HG03135 (cell line): ENCODE results near the gene MPRIP.

Experiments
- ATAC-seq: cut with Tn5 transposase; IDR thresholded peaks from one replicate; pipeline ENCODE4 v1.9.1; 2021; ENCODE audit warnings: mild to moderate bottlenecking, moderate library complexity; ENCODE audit not compliant: unreplicated experiment

The MPRIP gene

DNA sequence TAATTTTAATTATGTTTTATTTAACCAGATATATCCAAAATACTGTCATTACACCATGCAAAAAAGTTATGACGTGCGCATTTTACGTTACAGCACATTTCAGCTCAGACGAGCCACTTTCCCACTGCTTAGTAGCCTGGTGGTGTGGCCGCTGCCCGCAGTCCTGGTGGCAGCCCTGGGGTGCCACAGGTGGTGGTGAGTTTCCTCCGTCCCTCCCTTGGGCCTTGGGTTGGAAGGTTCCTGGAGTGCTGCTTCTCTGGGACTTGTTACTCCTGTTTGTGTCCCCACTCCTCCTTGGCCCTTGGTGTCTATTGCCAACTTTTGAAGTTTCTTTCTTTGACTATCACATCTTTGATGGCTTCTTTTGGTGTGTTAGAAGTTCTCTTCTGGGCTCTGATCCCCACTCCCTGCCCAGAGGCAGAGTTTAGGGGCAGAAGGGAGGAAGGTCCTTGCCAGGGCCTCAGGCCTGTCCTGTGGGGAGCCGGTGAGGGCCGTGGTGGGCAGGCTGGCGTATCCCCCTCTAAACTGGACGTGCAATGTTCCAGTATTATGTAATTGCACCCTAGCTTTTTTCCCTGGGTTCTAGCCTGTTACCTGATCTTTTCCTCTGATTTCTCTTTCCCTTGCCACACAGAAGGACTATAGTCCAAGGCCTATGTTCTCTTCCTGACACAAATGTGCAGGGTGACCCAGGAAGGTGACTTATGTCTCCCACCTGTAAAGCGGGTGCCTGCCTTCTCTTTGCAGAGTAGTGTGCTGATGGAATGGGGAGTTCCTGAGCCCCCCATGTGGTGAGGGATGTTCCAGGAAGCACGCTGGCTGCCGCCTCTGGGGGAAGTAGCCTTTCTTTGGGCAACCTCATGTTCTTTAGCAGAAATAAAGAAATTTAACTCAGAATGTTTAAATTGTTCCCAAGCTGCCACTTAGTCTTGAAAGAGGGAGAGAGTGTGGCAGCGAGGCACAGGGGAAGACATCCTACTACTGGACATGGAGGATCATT, 8.4 kb downstream of the MPRIP start:
- ATAC-seq: no peak

GRCh38 chr17:17051380-17051779, 9.1 kb downstream of the MPRIP start:
- ATAC-seq: no peak

- ATAC-seq: no peak
Observed at GRCh38 chr17:17051791-17052461, 9.7 kb downstream of the MPRIP start.

DNA sequence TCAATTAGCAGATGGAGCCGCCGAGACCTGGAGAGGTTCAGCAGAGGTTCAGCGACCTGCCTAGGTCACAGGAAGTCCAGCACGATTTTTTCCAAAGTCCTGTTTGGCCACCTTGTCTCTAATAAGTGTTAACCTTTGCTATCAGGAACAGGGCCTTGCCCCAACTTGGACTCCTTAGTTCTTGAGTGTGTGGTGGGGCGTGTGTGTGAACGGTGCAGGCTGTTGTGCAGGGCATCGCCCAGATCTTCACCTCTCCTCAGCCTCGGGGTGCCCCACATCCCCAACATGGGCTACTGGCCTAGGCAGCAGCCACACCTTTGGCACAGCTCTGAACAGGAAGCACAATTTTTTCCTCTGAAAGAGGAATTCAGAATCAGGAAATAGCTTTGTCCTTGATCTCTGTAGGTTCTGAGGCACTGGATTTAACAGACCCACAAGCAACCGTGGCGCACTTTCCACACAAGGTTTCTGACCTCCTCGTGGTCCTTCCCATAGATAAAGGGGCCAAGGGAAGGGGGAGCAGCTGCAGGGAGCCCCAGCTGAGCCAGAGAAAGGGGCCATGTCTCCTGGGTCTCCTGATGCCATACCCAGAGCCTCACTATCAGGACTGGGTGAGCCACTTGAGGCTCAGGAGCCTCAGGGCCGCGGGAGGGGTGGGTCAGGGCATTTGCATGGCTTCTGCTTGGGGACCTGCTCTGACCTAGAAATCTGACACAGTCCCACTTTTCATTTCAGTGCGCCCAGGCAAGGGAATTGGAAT, 10.4 kb downstream of the MPRIP start:
- no peak for ATAC-seq

- ATAC-seq: no peak
Observed at GRCh38 chr17:17053446-17054379, 11.5 kb downstream of the MPRIP start.

GRCh38 chr17:17054636-17055035, 12.4 kb downstream of the MPRIP start:
- no peak for ATAC-seq

DNA sequence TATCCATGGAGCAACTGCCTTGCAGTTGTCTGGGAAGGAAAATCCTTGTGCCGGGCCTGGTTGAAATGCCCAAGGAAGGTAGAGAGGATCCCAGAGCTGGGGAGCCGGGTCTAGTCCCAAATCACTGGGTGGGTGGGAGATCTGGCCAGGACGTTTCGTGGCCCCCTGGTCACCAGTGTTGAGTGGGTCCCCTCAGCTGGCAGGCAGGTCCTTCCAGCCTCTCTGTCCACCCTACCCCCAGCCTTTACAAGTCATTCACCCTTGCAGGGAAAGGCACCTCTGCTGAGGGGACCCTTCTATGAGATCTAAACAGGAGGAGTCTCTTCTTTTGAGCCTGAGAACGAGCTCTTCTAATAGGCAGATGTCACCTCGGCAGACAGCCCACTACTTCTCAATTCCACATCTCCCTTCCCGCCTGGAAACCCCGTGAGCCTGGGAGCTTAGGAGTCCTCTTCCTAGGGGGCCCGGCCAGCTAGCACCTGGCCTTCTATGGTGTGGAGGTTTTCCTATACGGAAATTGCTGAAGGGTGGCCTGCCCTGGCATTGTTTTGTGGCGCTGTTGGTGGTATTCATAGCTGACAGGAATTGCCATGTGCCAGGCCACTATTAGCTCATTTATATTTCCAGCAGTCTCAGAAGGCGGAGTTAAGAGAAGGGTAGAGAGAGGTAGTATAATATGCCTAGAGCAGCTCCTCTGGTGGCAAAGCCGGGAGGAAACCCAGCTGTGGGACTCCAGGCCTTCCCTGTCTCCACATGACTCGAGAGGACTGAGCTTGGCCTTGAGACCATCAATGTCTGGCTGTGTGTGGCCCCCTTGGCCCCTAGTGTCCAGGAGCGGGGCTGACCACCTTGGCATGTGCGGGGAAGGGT, 13.3 kb downstream of the MPRIP start:
- no peak for ATAC-seq

GRCh38 chr17:17056156-17056539, 13.9 kb downstream of the MPRIP start:
- ATAC-seq: no peak

DNA sequence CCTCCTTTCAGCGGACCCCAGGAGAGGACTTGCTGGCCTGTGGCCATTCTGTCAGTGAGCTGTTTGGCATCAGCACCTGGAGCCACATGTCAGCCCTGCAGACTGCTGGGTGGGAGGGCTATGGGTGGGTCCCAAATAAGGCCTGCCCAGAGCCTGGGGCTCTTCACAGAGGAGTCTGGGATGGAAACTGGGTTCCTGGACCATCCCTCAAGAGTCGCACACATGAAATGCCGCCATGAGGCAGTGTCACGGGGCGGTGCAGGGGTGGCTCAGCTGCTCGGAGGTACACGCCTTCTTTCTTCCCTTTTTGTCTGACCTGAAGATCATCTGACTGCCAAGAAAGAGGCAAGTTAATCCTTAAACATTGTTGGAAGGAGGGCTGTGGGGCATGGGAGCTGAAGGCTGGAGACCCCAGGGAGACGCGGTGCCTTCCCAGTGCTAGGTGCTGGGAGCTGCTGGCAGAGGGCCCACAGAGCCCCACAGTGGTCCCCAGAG, 14.8 kb downstream of the MPRIP start:
- no peak for ATAC-seq

DNA sequence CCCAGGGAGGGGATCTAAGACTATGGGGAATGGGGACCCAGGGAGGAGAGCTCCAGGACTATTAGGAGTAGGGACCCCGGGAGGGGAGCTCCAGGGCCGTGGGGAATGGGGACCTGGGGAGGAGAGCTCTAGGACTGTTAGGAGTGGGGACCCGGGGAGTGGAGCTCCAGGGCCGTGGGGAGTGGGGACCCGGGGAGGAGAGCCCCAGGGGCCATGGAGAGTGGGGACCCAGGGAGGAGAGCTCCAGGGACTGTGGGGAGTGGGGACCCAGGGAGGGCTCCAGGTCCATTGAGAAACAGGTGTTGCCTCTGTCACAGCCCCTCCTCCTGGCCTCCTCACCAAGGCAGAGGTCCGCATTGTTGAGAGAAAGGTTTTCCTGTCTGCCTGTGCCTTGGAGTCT, 16.0 kb downstream of the MPRIP start:
- no peak for ATAC-seq

DNA sequence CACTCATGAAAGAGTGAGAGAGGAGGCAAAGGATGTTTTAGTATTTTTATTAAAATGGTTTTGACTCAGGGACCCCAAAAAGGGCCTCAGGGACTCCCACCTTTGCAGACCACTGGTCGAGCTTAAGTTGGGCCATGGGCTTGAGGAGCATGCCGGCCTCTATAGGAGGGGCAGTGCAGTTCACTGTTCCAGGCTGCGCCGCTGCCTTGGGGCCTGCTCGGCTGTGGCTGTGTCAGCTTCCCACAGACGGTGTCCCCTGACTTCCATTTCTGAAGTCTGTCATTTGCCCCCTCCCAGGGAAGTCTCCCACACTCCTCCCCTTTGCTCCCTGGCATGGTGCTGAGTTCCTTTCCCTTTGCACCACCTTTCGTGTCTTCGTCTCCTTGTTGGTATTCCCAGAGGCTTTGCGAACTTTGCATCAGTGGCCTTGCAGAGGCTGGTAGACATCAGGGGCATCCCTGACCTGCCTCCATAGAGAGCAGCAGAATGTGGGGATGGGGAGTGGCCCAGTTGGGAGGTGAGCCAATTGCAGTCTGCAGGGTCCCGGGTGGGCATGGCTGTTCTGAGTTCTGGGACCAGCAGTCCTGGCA, 17.1 kb downstream of the MPRIP start:
- no peak for ATAC-seq

- no peak for ATAC-seq
Observed at GRCh38 chr17:17060001-17060922, 18.0 kb downstream of the MPRIP start.

DNA sequence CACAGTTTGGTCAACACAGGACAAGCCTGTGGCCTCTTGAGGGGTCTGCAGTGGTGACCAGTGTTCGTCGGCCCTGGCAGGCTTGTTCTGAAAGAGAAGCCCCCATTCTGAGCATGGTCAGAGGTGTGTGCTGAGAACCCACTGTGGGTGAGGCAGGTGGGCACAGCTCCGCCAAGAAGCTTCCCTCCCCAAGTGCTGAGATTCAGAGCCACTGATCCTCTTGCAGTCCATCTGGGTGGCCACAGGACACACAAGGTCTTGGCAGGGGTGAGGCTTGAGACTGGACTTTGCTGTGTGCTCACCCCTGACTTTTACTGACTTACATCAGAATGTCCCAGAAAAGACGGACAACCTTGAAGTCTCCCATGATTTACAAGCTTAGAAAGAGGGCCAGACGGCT, 18.7 kb downstream of the MPRIP start:
- ATAC-seq: no peak

- ATAC-seq: no peak
Observed at GRCh38 chr17:17061516-17061915, 19.3 kb downstream of the MPRIP start.

GRCh38 chr17:17062356-17062755, 20.1 kb downstream of the MPRIP start:
- no peak for ATAC-seq

GRCh38 chr17:17062866-17063265, 20.6 kb downstream of the MPRIP start:
- no peak for ATAC-seq

DNA sequence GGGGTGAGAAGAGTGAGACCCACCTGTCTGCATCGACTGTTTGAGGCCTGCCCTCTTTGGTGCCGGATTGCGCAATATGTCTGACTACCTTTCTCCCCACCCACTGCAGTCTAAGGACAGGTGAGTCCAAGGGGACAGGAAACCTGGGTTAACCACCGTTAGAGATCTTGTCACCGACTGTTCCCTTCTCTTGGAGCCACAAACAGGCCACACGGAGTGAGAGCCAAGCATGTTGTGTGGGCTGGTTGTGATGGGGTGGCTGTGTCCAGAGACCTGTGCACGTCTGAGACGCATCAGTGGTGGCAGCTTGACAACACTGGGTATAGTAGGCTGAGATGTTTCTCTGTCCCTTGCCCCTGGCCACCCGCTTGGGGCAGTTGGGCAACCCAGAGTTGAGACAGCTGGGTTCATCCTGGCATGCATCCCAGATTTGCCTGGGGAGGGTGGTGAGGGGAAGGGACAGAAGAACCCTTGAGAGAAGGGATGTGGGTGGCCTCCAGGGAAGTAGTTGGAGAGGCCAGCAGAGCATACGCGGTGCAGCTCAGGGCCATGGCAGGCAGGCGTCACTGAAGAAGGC, 21.4 kb downstream of the MPRIP start:
- ATAC-seq: no peak
